Loucy (cell line): ENCODE measurements around the gene C7orf57.

Experiments
- CTCF ChIP-seq: fragments of 200-600 bp; sonication (generic); conservative IDR thresholded peaks from 2 replicates; pipeline ENCODE4 v1.5.1; 2014; ENCODE audit warnings: mild to moderate bottlenecking, antibody characterized with exemption, low read length
- EZH2phosphoT487 ChIP-seq: fragments of 200-600 bp; IDR thresholded peaks from 2 replicates; pipeline ENCODE4 v1.6.1; 2018; ENCODE audit warnings: antibody characterized with exemption, mild to moderate bottlenecking, moderate library complexity, borderline replicate concordance

DNA sequence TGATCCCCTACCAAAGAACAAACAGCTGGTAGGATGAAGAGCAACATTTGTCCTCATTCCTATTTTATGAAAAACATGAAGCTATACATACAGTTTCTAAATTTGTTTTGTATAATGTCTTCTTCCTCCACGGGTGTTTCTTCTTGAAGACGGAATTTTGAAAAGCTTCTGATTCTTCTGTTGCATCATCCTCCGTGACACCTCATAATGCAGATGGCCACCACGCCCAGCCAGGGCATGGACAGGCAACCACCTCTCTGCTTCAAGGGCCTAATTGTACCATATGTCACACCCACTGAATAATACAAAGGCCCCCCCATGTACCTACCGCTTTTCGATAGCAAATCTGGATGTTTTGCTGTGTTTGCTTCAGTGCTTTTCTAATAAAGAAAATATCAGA lies 6.4 kb upstream of the C7orf57 start, which contains the start of gene SUN3:
- TF ChIP-seq CTCF (no peak), EZH2phosphoT487 (no peak)
